Renal cortex interstitium (tissue), 11 donors: ENCODE results near the gene CEP128. TPM values are rescaled to one million over a fixed set of nuclear protein-coding genes. Genes with fewer than 3 reads are reported as not detected.

Experiments used
- DNase-seq, 11 donors: peaks; one replicate each; pipeline ENCODE4 v3.0.0-alpha.2; 2013; ENCODE audit warnings: low read depth in 9 of 11, low spot score in 4 of 11; ENCODE audit errors: extremely low read depth in 1 of 11
- polyA plus RNA-seq, 3 donors: library from polyadenylated mRNA; unstranded; fragments of 120-200 nt; gene quantifications; one replicate each; pipeline ENCODE4 v1.2.1, GENCODE V29; 2013; ENCODE audit not compliant: insufficient read length in 3 of 3

The CEP128 gene
- polyA plus RNA-seq, 3 donors, result 5.6 to 6.7 (median 5.9) TPM

DNA sequence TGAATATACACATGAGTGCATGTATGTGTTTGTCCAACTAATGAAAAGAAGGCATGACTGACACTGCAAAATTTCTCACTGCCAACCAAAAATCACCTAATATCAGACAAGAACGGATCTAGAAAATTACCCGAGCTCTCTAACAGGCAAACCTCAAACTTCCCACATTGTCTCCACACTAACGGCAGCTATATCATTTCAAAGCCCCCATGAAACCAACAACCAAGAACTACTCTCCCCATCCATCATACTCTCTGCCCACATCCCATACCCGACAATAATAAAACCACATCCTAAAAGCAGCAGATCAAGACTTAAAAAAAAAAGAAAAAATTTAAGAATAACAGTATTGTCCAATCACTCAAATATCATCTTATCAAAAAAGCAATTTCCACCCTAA, 227.1 kb downstream of the CEP128 start:
- no peak for DNase-seq

GRCh38 chr14:80713076-80713850, 228.3 kb downstream of the CEP128 start:
- DNase-seq, result no peak

DNA sequence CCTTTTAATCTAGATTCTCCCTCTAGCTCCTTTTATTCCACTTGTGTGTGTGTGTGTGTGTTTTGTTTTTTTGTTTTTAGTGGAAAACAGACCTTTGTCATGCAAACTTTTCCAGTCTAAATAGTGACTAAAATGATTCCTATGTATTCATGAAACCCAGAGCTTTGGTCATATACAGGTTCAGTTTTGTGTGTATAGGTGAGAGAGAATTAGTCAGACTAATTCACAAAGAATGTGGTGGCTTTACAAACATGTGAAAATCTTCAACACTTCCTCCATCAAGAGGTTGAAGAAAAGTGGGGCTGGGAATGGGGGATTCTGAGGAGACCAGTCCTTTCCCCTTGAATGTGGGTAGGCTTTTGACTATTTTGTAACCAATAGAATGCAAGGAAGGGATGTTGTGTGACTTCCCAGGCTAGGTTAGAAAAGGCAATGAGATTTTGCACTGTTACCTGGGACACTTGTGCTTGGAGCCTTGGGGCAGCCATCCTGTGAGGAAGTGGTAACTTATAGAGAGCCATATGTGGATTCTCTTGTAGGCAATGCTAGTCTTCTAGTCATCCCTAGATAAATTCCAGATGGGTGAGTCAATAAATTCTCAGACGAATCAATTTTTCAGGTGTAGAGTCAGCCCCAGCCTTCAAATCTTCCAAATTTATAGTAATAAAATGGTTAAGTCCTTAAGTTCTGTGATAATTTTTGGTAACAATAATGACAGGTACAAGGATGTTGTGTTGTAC, 236.1 kb downstream of the CEP128 start:
- DNase-seq, result no peak

DNA sequence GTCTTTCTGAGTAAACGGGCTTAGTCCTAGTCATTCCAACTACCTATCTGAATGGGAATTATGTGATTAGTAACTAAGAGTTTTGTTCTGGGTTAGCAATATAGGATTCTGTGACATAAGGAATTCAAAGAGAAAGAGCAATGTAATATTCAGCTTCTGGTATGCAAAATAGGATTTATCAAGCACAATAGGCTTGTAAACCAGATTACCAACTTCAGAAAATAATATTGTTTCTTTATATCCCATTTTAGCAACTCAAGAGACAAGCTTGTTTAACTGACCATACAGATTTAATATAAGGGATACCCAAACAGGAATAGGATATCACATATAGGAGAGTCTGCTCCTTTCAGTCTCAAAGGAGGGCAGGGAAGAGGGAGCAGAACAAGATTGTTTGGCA, 240.9 kb downstream of the CEP128 start:
- no peak for DNase-seq

- no peak for DNase-seq
Measured at GRCh38 chr14:80699861-80700260, 241.7 kb downstream of the CEP128 start.

DNA sequence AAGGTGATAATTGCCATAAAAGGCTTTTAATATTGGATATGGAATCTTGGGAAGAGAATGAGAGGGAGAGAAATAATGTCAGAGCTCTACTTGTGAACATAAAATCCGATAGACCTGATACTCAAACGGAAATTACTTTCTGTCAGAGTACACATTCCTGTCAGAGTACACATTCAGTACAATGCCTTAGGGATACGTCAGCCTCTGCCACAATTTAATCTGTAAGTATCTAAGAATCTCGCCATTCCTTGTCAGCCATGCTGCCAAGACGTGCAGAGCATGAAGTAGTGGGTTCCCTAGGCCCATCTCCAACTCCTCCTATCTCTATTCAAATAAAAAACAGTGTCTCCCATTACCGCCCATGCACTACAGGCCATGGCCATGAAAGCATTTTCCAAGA, 242.6 kb downstream of the CEP128 start:
- DNase-seq, result no peak

GRCh38 chr14:80695869-80696268, 245.7 kb downstream of the CEP128 start:
- no peak for DNase-seq

DNA sequence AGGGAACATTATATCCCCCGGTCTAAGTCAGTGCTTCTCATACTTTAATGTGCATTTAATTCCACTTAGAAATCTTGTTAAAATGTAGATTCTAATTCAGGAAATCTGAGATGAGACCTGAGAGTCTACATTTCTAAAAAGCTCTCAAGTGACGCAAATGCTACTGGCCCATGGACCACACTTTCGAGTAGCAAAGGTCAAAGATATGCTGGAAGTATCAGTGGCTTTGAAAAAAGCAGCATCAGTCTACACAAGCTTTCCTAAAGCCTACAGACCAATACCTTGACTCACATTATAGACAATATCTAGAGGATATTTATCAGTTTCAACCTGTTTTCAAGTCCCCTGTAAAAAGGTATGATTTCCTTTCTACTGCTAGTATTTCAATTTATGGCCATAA, 248.6 kb downstream of the CEP128 start:
- DNase-seq, result no peak

GRCh38 chr14:80681651-80682050, 259.9 kb downstream of the CEP128 start:
- no peak for DNase-seq

DNA sequence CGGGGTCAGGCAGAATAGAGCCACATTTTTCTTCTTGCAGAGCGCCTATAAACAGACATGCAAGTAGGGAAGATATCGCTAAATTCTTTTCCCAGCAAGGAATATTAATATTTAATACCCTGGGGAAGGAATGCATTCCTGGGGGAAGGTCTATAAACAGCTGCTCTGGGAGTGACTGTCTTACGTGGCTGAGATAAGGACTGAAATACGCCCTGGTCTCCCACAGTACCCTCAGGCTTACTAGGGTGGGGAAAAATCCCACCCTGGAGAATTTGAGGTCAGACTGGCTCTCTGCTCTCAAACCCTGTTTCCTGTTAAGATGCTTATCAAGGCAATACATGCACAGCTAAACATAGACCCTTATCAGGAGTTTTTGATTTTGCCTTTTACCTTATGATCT, 262.3 kb downstream of the CEP128 start:
- no peak for DNase-seq

- no peak for DNase-seq
Measured at GRCh38 chr14:80678436-80678835, 263.1 kb downstream of the CEP128 start.

GRCh38 chr14:80669426-80669825, 272.1 kb downstream of the CEP128 start:
- no peak for DNase-seq

DNA sequence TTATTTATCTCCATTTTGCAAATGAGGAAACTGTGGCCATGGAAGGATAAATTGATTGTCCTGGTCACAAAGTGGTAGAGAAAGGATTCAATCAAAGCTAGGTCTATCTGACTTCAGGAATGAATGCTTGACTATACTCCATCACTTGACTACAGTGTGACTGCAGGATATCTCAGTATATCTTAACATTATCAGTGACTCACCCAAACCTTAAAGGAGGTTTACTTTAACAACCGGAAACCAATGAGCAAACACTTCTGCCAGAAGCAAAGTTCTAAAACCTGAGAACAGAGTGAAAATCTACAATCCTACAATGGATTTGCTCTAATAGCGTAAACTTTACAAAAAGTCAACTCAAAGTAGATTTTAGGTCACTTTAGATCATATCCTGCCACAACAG, 277.0 kb downstream of the CEP128 start:
- DNase-seq, result no peak

DNA sequence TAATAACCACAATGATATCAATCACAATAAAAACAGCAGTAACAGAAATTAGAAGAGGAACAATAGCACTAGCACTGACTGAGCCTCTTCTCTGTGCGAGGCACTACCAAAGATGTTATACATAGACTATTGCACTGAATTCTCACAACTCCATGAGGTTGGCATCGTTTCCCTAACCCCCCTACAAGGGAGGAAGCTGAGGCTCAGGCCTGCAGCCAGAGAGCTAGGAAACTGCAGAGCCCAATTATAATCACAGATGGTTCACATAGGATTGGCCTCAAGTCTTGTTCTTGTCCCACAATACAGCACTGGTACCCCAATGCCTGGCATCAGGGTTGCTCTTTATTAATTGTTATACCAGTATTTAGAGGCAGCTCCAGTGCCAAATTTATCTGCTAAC, 278.0 kb downstream of the CEP128 start:
- no peak for DNase-seq

DNA sequence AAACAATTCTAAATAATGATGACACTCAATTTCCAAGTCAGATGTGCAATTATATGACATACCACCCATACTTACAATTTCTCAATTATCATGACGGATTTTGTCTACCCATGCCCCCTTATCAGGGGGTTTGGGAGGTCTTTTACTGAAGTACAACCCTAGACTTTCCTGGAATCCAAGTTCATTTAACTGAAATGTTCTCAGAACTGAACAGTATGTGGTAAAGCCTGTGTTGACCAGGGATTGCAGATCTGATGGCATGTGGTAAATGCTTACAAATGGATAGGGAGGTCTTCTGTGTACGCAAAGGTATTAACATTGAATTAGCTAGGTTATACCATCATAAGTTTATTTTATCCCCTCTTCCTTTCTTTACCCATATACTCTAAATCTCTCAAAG, 281.8 kb downstream of the CEP128 start:
- DNase-seq, result no peak

DNA sequence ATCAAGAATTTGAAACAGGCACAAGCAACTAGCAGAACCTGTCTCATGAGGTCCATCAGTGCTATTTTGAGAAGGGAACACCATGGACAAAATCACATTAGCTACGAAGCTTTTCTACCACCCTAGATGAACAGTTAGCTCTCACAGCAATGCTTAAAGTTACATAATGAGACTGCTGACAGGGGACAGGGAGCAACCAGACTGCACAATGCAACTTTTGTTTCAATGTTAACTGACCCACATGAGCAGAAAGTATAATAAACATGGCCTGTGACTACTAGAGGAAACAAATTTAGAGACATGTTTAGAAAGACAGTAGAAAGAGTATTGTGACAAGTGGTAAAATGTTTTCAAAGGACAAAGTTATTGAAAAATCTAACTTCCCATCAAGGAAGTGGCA, 282.8 kb downstream of the CEP128 start:
- DNase-seq, result no peak

GRCh38 chr14:80658155-80658554, 283.4 kb downstream of the CEP128 start:
- DNase-seq, result no peak

DNA sequence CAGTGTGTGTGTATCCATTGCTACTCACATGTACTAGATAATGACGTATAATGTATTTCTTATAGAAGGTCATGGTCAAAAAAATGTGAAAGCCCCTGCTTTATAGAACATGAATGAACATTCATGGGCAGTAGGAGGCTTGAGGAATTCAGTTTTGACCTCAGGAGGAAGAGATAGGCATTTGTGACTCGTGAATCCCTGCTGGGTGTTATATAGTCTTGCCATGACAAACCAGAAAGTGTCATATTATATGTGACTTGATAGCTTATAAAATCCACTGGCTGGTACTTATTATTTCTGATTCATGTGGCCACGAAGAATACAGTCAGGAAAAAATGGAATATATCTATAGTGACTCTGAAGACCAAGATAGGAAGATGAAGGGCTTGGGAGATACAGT, 287.6 kb downstream of the CEP128 start:
- DNase-seq, result no peak

GRCh38 chr14:80645667-80646413, 295.7 kb downstream of the CEP128 start:
- DNase-seq, result no peak

DNA sequence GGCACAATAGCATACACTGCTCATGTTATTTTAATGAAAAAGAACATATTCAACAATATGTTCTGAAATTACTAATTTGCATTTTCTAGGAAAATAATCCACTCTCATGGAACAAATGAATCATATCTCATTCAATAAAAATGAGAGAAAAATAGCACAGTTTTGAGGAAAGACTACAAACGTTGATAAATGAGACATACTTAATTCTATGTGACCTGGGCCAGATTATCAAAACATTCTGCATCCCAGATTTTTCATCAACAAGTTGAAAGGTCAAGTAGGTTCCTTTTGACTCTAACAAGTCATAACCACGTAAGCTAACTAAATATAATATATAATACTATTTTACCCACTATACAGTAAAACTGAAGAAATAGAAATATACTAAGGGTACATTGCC, 296.7 kb downstream of the CEP128 start:
- DNase-seq, result no peak
